ENCODE results near the gene MAGI1.
A peak's percentile ranks its signal among the peaks of the same experiment; 100 is the strongest.

Gene MAGI1

GRCh38 chr3:65975032-65975431 lies 63.7 kb downstream of the MAGI1 start:
- DNase-seq (ENCODE audit: low read depth), result no peak
- TF ChIP-seq, protein P1, sequence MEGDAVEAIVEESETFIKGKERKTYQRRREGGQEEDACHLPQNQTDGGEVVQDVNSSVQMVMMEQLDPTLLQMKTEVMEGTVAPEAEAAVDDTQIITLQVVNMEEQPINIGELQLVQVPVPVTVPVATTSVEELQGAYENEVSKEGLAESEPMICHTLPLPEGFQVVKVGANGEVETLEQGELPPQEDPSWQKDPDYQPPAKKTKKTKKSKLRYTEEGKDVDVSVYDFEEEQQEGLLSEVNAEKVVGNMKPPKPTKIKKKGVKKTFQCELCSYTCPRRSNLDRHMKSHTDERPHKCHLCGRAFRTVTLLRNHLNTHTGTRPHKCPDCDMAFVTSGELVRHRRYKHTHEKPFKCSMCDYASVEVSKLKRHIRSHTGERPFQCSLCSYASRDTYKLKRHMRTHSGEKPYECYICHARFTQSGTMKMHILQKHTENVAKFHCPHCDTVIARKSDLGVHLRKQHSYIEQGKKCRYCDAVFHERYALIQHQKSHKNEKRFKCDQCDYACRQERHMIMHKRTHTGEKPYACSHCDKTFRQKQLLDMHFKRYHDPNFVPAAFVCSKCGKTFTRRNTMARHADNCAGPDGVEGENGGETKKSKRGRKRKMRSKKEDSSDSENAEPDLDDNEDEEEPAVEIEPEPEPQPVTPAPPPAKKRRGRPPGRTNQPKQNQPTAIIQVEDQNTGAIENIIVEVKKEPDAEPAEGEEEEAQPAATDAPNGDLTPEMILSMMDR (conservative IDR thresholded peaks at IDR 0.05; ENCODE audit: low read depth, low read length), result no peak
- no peak overlapping the region for H3K4me3 ChIP-seq (ENCODE audit: low read depth, low read length)

DNA sequence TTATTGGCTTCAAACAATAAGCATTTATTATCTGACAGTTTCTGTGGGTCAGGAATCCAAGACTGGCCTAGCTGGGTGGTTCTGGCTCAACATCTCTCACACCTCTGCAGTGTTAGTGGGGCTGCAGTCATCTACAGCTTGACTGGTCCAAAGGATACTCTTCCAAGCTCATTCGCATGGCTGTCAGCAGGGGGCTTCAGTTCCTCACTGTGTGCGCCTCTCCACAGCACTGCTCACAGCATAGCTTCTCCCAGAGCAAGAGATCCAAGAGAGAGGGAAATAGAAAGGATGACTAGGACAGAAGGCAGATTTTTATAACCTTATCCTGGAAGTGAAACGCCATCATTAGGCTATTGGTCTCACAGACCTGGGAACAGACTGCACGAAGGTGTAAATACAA lies 64.2 kb downstream of the MAGI1 start:
- DNase-seq (ENCODE audit: low read depth), result no peak
- TF ChIP-seq, protein P1 (conservative IDR thresholded peaks at IDR 0.05; ENCODE audit: low read depth, low read length), result peak; percentile 13
- no peak overlapping the region for H3K4me3 ChIP-seq (ENCODE audit: low read depth, low read length)

- no peak overlapping the region for H3K4me3 ChIP-seq (ENCODE audit: low read depth, low read length)
- TF ChIP-seq, protein P1 (conservative IDR thresholded peaks at IDR 0.05; ENCODE audit: low read depth, low read length), result no peak
- DNase-seq (ENCODE audit: low read depth), result no peak
These were observed 66.0 kb downstream of the MAGI1 start for GRCh38 chr3:65972765-65973164.

- peak; percentile 59 for DNase-seq (ENCODE audit: low read depth)
- H3K4me3 ChIP-seq (ENCODE audit: low read depth, low read length), result no peak overlapping the region
- TF ChIP-seq, protein P1 (conservative IDR thresholded peaks at IDR 0.05; ENCODE audit: low read depth, low read length), result no peak
These were observed 67.1 kb downstream of the MAGI1 start for GRCh38 chr3:65971293-65972252.

DNA sequence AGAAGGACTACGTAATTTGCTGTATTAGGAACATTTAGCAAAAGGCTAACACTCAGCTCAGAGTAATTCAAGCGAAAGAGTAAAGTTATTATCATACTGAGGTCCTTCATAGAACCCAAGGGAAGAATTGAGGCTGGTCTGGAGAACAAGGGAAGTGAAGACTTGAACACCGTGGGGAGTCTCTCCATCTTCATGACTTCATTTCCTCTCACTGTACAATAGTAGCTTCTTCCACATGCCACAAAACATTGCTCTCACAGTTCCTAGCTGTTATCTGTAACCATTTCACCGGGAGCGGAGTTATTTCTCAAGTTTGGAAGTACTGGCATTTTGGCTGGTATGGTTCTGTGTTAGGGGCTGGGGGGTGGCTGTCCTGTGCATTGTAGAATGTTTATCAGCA lies 69.7 kb downstream of the MAGI1 start:
- TF ChIP-seq, protein P1 (conservative IDR thresholded peaks at IDR 0.05; ENCODE audit: low read depth, low read length), result no peak
- no peak overlapping the region for H3K4me3 ChIP-seq (ENCODE audit: low read depth, low read length)
- DNase-seq (ENCODE audit: low read depth), result no peak

DNA sequence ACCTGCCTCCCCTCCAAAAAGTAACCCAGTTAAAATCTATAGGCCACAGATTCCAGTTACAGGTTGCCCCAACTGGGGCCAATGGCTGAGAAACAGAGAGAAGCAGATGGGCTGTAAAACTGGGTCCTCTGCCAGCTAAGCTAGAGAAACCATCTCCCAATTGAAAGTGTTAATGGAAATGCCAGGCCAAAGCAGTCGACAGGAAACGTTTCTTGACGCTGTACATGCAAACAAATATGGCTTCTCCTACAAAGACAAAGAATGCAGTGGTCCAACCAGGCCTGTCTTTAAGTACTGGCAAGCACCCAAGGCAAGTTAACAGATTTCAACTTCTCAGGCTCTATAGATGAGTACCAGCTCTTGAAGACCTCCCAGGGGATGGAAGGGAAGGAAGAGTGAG lies 71.3 kb downstream of the MAGI1 start:
- H3K4me3 ChIP-seq (ENCODE audit: low read depth, low read length), result no peak overlapping the region
- DNase-seq (ENCODE audit: low read depth), result no peak
- TF ChIP-seq, protein P1 (conservative IDR thresholded peaks at IDR 0.05; ENCODE audit: low read depth, low read length), result no peak

GRCh38 chr3:65964838-65965237 lies 73.9 kb downstream of the MAGI1 start:
- TF ChIP-seq, protein P1 (conservative IDR thresholded peaks at IDR 0.05; ENCODE audit: low read depth, low read length), result no peak
- H3K4me3 ChIP-seq (ENCODE audit: low read depth, low read length), result no peak overlapping the region
- no peak for DNase-seq (ENCODE audit: low read depth)

Measured in choroid plexus epithelial cell (primary cell).